HCT116 (cell line): Measurements from ENCODE around the gene ELK3. TPM values are rescaled to one million over a fixed set of nuclear protein-coding genes. Genes with fewer than 3 reads are reported as not detected.

ENCODE experiments used
- ATAC-seq: fragments of 200-7000 bp; cut with Tn5 transposase; 2 replicates; pipeline ENCODE4 v1.9.1; 2020; ENCODE audit warnings: mild to moderate bottlenecking, moderate library complexity
- BruUV-seq: library from RNA; stranded (reverse); fragments of 400-500 nt; replicated peaks from 2 replicates; lab custom pipeline; 2021; lab: Mats Ljungman, UMichigan
- CTCF ChIA-PET: fragments of 300-600 bp; sonication (Branson Sonifier 250); formaldehyde crosslinking; loops from one replicate; lab custom pipeline; 2021; ENCODE audit warnings: antibody characterized with exemption; lab: Charles Lee
- POLR2A ChIA-PET: fragments of 300-600, 350-600 bp; sonication (Branson Sonifier 250); formaldehyde crosslinking; loops from one replicate; lab custom pipeline; 2021; ENCODE audit warnings: antibody characterized with exemption; lab: Charles Lee
- RAD21 ChIA-PET, 2 experiments: fragments of 300-600 bp; sonication (Branson Sonifier 250); formaldehyde crosslinking; loops; one replicate each; lab custom pipeline; 2023; ENCODE audit warnings: low total read pairs in 2 of 2; ENCODE audit not compliant: uncharacterized antibody in 2 of 2, unreplicated experiment in 2 of 2, low non-redundant PET in 1 of 2; lab: Charles Lee
- DNase-seq: peaks from one replicate; pipeline ENCODE4 v3.0.0-alpha.2; 2010; ENCODE audit warnings: low read depth, low spot score
- H2AFZ ChIP-seq: fragments of 200-600 bp; shearing (Covaris generic), sonication (generic); 2 replicates; pipeline ENCODE4 v1.6.1; 2017; ENCODE audit warnings: low read depth, mixed run types, mixed read lengths, antibody characterized with exemption, low read length; ENCODE audit not compliant: poor library complexity, severe bottlenecking
- H3K27ac ChIP-seq: 2 replicates; pipeline ENCODE4 v1.5.1; 2012; ENCODE audit warnings: low read depth, low read length
- H3K27me3 ChIP-seq: fragments of 200-600 bp; sonication (generic); 2 replicates; pipeline ENCODE4 v1.6.1; 2016; ENCODE audit warnings: mixed run types, low read length, mixed read lengths; ENCODE audit not compliant: insufficient read depth
- H3K36me3 ChIP-seq, 2 experiments: fragments of 200-500 bp in 1 of 2; fragments of 200-600 bp in 1 of 2; sonication (Bioruptor generic) in 1 of 2; sonication (generic) in 1 of 2; 2 replicates each; pipeline versions ENCODE4 v1.5.1 to v1.6.1; 2014 to 2016; ENCODE audit warnings: low read length in 2 of 2, inconsistent platforms in 1 of 2, mixed read lengths in 1 of 2, mixed run types in 1 of 2; ENCODE audit not compliant: insufficient read depth in 2 of 2, control insufficient read depth in 1 of 2
- H3K4me1 ChIP-seq, 2 experiments: fragments of 200-600 bp in 1 of 2; sonication (generic) in 1 of 2; 2 replicates each; pipeline versions ENCODE4 v1.5.1 to v1.6.1; 2012 to 2017; ENCODE audit warnings: low read length in 2 of 2, inconsistent platforms in 1 of 2, mild to moderate bottlenecking in 1 of 2, mixed read lengths in 1 of 2, mixed run types in 1 of 2, moderate library complexity in 1 of 2; ENCODE audit not compliant: insufficient read depth in 2 of 2, control insufficient read depth in 1 of 2
- H3K4me2 ChIP-seq: fragments of 200-600 bp; sonication (generic); 2 replicates; pipeline ENCODE4 v1.6.1; 2017; ENCODE audit warnings: mixed run types, low read length, mixed read lengths
- H3K4me3 ChIP-seq, 2 experiments: fragments of 200-600 bp in 1 of 2; sonication (generic) in 1 of 2; replicated peaks in 1 of 2; 2 replicates each; pipeline ENCODE4 v1.5.1; 2011 to 2016; ENCODE audit warnings: low read length in 2 of 2, control low read depth in 1 of 2, low read depth in 1 of 2, mild to moderate bottlenecking in 1 of 2, mixed read lengths in 1 of 2, mixed run types in 1 of 2
- H3K79me2 ChIP-seq: fragments of 200-600 bp; sonication (generic); 2 replicates; pipeline ENCODE4 v1.6.1; 2017; ENCODE audit warnings: mild to moderate bottlenecking, mixed run types, low read length, moderate library complexity, mixed read lengths; ENCODE audit not compliant: insufficient read depth
- H3K9ac ChIP-seq: fragments of 200-600 bp; sonication (generic); 2 replicates; pipeline ENCODE4 v1.6.1; 2016; ENCODE audit warnings: low read length, mixed read lengths
- H3K9me2 ChIP-seq: fragments of 200-600 bp; sonication (generic), shearing (Covaris generic); 2 replicates; pipeline ENCODE4 v1.6.1; 2017; ENCODE audit warnings: mixed run types, mild to moderate bottlenecking, moderate library complexity; ENCODE audit not compliant: insufficient read depth
- H3K9me3 ChIP-seq, 2 experiments: fragments of 200-500 bp in 1 of 2; fragments of 200-600 bp in 1 of 2; sonication (Bioruptor generic) in 1 of 2; sonication (generic) in 1 of 2; 2 replicates each; pipeline ENCODE4 v1.6.1; 2014 to 2017; ENCODE audit warnings: low read length in 2 of 2, mixed read lengths in 2 of 2, inconsistent platforms in 1 of 2, low read depth in 1 of 2, mild to moderate bottlenecking in 1 of 2, mixed run types in 1 of 2, moderate library complexity in 1 of 2; ENCODE audit not compliant: control insufficient read depth in 1 of 2, insufficient read depth in 1 of 2
- H4K20me1 ChIP-seq: fragments of 200-600 bp; sonication (generic), shearing (Covaris generic); 2 replicates; pipeline ENCODE4 v1.6.1; 2017; ENCODE audit warnings: mixed run types, mild to moderate bottlenecking, moderate library complexity; ENCODE audit not compliant: insufficient read depth
- CEBPB ChIP-seq: IDR thresholded peaks from 2 replicates; pipeline ENCODE4 v1.6.1; 2012; ENCODE audit warnings: low read depth
- EZH2 ChIP-seq: fragments of 200-600 bp; sonication (generic); IDR thresholded peaks from 2 replicates; pipeline ENCODE4 v1.6.1; 2017; ENCODE audit warnings: antibody characterized with exemption, mixed run types
- EZH2phosphoT487 ChIP-seq: fragments of 200-600 bp; IDR thresholded peaks from 2 replicates; pipeline ENCODE4 v1.6.1; 2018; ENCODE audit warnings: antibody characterized with exemption, borderline replicate concordance
- POLR2AphosphoS5 ChIP-seq: IDR thresholded peaks from 2 replicates; pipeline ENCODE4 v1.6.1; 2011; ENCODE audit warnings: mild to moderate bottlenecking, low read depth, low read length, moderate library complexity
- REST ChIP-seq: IDR thresholded peaks from 2 replicates; pipeline ENCODE4 v1.6.1; 2012; ENCODE audit warnings: low read depth
- SP1 ChIP-seq: IDR thresholded peaks from 2 replicates; pipeline ENCODE4 v1.6.1; 2012; ENCODE audit warnings: low read depth
- SRF ChIP-seq: IDR thresholded peaks from 2 replicates; pipeline ENCODE4 v1.6.1; 2012; ENCODE audit warnings: low read depth
- ZFX ChIP-seq: fragments of 450-650 bp; IDR thresholded peaks from 2 replicates; pipeline ENCODE4 v1.6.1; 2017
- intact Hi-C: fragments of 100-400 bp; cut with micrococcal nuclease; formaldehyde crosslinking; loops from 2 replicates; pipeline ENCODE4 v1.10.0; 2022
- total RNA-seq: library from RNA; stranded (reverse); gene quantifications from one replicate; pipeline ENCODE4 v1.2.1, GENCODE V29; 2021; ENCODE audit not compliant: unreplicated experiment
- TF ChIP-seq, protein P1 (sequence below), 3 experiments: fragments of 200-600 bp in 1 of 3; sonication (generic) in 1 of 3; IDR thresholded peaks in 2 of 3; conservative IDR thresholded peaks in 1 of 3; 2 replicates each; pipeline ENCODE4 v1.5.1; 2012 to 2017; ENCODE audit warnings: low read depth in 2 of 3, low read length in 2 of 3, antibody characterized with exemption in 1 of 3, borderline replicate concordance in 1 of 3, control low read depth in 1 of 3, mild to moderate bottlenecking in 1 of 3, mixed read lengths in 1 of 3, mixed run types in 1 of 3, moderate library complexity in 1 of 3; ENCODE audit not compliant: insufficient read depth in 1 of 3

ELK3 gene
- total RNA-seq, 1 experiment from 2014 or later: 45.6 TPM

DNA sequence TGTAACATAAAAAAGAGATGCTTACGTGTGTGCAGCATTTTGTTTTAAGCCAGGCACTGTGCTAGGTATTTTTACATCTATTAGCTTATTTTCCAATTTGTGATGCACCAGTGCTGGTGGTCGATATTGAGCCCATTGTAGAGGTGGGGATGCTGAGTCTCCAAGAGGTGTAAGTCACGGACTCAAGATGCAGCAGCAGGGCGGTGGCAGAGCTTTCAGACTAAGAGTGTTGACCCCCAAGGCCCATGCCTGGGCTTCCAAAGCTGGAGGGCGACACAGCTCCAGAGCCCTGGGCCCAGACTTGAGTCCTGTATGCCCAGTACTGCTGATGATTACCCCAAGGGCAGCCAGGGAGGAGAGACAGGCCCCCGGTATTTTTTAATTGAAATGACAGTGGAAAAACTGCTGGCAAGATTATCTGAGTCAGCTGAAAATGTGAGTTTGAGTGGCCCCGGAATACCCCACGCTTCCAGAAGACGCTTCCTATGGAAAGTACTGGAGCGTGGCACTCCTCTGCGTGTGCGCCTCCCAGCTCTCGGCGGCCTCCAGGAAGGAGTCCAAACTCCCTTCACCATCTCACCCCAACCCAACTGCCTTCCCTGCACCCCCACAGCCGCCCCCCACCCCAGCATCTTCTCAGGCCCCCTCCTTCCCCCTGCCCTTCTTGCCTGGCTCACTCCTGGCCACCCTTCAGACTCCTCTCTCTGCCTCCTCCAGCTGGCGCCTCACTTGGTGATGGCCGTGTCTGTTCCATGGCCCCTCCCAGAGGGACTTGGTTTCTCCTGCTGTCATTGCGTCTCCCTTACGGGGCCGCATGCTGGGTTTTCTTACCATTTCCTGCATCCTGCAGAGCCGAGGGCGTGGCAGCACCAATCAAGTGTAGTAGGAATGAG is 40.7 kb downstream of the ELK3 start:
- Histone ChIP-seq H3K9me2 (no peaks in the 10 kb centered on the region), H3K27me3 (no peaks in the 10 kb centered on the region), H3K36me3 (no peaks in the 10 kb centered on the region), H3K4me1 (no peaks in the 10 kb centered on the region; a peak in 1 of 4 replicates), H4K20me1 (no peaks in the 10 kb centered on the region), H3K79me2 (peaks cover 82% of the 10 kb centered on the region), H3K27ac (no peak overlapping the region), H2AFZ (no peak overlapping the region), H3K4me3 (no peak overlapping the region), H3K4me2 (no peak overlapping the region), H3K9ac (no peak overlapping the region), H3K9me3 (no peaks in the 10 kb centered on the region)
- DNase-seq (no peak), ATAC-seq (no peak)
- intact Hi-C loops: no loop called here
- ChIA-PET CTCF (no interaction called here), POLR2A (no interaction called here), RAD21 (no interaction called here)
- BruUV-seq: no TSS peak
- TF ChIP-seq ZFX (no peak), EZH2 (no peak)
- TF ChIP-seq, protein P1, sequence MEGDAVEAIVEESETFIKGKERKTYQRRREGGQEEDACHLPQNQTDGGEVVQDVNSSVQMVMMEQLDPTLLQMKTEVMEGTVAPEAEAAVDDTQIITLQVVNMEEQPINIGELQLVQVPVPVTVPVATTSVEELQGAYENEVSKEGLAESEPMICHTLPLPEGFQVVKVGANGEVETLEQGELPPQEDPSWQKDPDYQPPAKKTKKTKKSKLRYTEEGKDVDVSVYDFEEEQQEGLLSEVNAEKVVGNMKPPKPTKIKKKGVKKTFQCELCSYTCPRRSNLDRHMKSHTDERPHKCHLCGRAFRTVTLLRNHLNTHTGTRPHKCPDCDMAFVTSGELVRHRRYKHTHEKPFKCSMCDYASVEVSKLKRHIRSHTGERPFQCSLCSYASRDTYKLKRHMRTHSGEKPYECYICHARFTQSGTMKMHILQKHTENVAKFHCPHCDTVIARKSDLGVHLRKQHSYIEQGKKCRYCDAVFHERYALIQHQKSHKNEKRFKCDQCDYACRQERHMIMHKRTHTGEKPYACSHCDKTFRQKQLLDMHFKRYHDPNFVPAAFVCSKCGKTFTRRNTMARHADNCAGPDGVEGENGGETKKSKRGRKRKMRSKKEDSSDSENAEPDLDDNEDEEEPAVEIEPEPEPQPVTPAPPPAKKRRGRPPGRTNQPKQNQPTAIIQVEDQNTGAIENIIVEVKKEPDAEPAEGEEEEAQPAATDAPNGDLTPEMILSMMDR (IDR thresholded peaks at IDR 0.05 in 2 of 3, conservative IDR thresholded peaks at IDR 0.05 in 1 of 3; ENCODE audit: borderline replicate concordance in 1 of 3, insufficient read depth in 1 of 3, low read depth in 2 of 3, low read length in 2 of 3): no peak
- TF ChIP-seq, all 23 proteins: peak for 0

GRCh38 chr12:96235484-96235826 is 41.3 kb downstream of the ELK3 start:
- POLR2A ChIA-PET: no interaction called here
- peaks cover 82% of the 10 kb centered on the region for H3K79me2 ChIP-seq

More at GRCh38 chr12:96235484-96235826, 41.3 kb downstream of the ELK3 start:
- no peaks in the 10 kb centered on the region for H4K20me1 ChIP-seq
- H3K4me3 ChIP-seq: no peak overlapping the region
- H3K36me3 ChIP-seq: no peaks in the 10 kb centered on the region
- H3K4me2 ChIP-seq: no peak overlapping the region
- intact Hi-C loops: no loop called here
- no peak overlapping the region for H3K9ac ChIP-seq
- no peak overlapping the region for H3K27ac ChIP-seq
- no peak for TF ChIP-seq SRF
- no peak for TF ChIP-seq REST
- no peak for TF ChIP-seq EZH2phosphoT487
- no peak for TF ChIP-seq SP1
- TF ChIP-seq CEBPB: no peak
- TF ChIP-seq POLR2AphosphoS5: no peak
- ChIA-PET RAD21 (no interaction called here), CTCF (no interaction called here)
- no peaks in the 10 kb centered on the region for H3K27me3 ChIP-seq
- no peaks in the 10 kb centered on the region; a peak in 1 of 4 replicates for H3K4me1 ChIP-seq
- H3K9me3 ChIP-seq: no peaks in the 10 kb centered on the region
- ATAC-seq: no peak
- H3K9me2 ChIP-seq: no peaks in the 10 kb centered on the region
- no TSS peak for BruUV-seq
- no peak overlapping the region for H2AFZ ChIP-seq
- DNase-seq: no peak
